Measurements from ENCODE around the gene CTNND2.
A peak's percentile ranks its signal among the peaks of the same experiment; 100 is the strongest.
"Not testable (repeated sequence)": the region's sequence is repeated elsewhere in the genome, so short reads cannot be mapped to it uniquely, and the experiment has no call there.

The CTNND2 gene

DNA sequence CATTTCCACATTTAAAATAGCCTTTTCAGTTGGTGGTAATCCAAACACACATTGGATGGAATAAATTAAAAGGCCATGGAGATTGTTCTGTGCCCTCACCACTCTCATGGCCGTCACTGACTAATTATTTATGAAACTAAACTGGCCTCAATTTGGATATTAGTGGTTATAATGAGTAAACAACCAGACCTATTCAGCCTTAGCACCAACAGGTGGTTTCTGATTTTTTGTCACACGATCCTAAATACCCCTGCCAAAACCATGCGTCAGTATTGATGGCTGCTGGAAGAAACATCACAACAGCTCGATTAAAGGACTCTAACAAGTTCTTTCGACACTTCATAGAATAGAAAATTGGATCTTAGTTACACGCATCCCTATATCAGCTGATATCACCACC is 867.2 kb downstream of the CTNND2 start:
- DNase-seq: no peak
- no peak for ATAC-seq
- peaks cover 5% of the 10 kb centered on the region for H3K27me3 Mint-ChIP-seq
- no peaks in the 10 kb centered on the region for H3K4me1 Mint-ChIP-seq
- no peaks in the 10 kb centered on the region for H3K9me3 Mint-ChIP-seq
- no peak overlapping the region for H3K4me3 Mint-ChIP-seq
- no peak overlapping the region for H3K27ac Mint-ChIP-seq

- H3K27ac Mint-ChIP-seq: no peak overlapping the region
- no peaks in the 10 kb centered on the region for H3K27me3 Mint-ChIP-seq
- no peak overlapping the region for H3K4me3 Mint-ChIP-seq
Measured at GRCh38 chr5:11030671-11031070, 873.6 kb downstream of the CTNND2 start.

GRCh38 chr5:11027660-11028059 is 876.6 kb downstream of the CTNND2 start:
- no peak for ATAC-seq
- DNase-seq: no peak
- peaks cover 8% of the 10 kb centered on the region for H3K27me3 Mint-ChIP-seq
- H3K4me3 Mint-ChIP-seq: no peak overlapping the region
- peaks cover 18 to 21% of the 10 kb centered on the region in 2 donors for H3K9me3 Mint-ChIP-seq
- no peaks in the 10 kb centered on the region for H3K4me1 Mint-ChIP-seq
- H3K27ac Mint-ChIP-seq: no peak overlapping the region

More at GRCh38 chr5:11030671-11031070, 873.6 kb downstream of the CTNND2 start:
- H3K9me3 Mint-ChIP-seq: peaks cover 18 to 21% of the 10 kb centered on the region in 2 donors
- no peaks in the 10 kb centered on the region for H3K4me1 Mint-ChIP-seq
- DNase-seq (no peak), ATAC-seq (no peak)

DNA sequence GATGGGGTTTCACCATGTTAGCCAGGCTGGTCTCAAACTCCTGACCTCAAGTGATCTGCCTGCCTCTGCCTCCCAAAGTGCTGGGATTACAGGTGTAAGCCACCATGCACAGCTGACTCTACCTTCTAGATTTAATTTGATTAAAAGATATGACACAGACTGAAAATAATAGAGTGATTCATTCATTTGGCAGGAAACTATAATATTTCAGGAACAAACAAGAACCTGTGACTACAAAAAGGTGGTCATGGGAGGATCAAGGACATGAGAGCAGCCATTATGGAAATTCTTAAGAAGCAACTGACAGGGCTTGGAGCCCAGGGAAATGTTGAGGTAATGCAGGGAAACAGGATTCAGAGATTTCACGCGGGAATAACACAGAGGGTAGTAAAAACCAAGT is 877.7 kb downstream of the CTNND2 start:
- H3K9me3 Mint-ChIP-seq: peaks cover 18 to 19% of the 10 kb centered on the region in 2 donors
- DNase-seq (no peak), ATAC-seq (no peak)
- H3K27ac Mint-ChIP-seq: peak overlapping the region in 1 of 2 donors; percentile 85
- no peak overlapping the region for H3K4me3 Mint-ChIP-seq
- no peaks in the 10 kb centered on the region for H3K4me1 Mint-ChIP-seq
- peaks cover 8% of the 10 kb centered on the region for H3K27me3 Mint-ChIP-seq

DNA sequence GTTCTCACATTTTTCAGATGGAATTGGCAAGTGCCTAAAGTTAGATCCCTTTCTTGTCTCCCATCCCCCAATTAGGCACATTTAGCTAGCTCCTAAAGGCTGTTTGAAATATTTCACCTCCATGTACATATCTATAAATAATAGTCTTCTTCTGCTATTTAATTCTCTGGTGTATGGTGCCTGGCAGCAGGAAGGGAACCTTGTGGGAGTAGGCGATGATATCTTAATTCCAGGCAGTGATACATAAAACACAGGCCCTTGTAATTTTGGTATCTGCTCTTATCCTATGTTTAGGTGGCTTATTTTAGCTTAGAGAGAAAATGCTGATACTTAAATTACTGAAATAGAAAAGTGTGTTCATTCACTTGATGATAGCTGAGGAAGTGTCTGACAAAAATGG is 880.3 kb downstream of the CTNND2 start:
- H3K4me1 Mint-ChIP-seq: no peaks in the 10 kb centered on the region
- H3K27ac Mint-ChIP-seq: no peak overlapping the region
- ATAC-seq (no peak), DNase-seq (no peak)
- H3K9me3 Mint-ChIP-seq: no peaks in the 10 kb centered on the region
- H3K4me3 Mint-ChIP-seq: no peak overlapping the region
- peaks cover 8% of the 10 kb centered on the region for H3K27me3 Mint-ChIP-seq

DNA sequence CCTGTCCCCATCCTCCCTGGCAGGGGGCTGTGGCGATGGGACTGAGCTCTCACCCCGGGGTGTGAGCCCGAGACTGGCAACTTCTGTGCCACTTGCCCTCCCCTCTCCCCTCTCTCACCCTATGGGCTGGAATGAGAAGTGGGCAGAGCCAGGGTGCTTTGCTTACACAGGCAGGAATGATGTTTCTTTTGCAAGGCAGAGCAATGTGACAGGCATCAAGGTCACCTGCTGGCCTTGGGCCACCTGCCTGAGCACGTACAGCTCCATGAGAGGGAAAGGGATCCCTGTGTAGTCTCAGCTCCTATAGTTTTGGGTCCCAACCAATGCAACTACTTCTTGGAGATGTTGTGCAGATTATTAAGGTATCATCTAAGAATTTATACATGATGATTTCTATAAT is 890.5 kb downstream of the CTNND2 start:
- H3K4me3 Mint-ChIP-seq: no peak overlapping the region
- H3K27ac Mint-ChIP-seq: no peak overlapping the region
- DNase-seq (no peak), ATAC-seq (no peak)
- no peaks in the 10 kb centered on the region for H3K4me1 Mint-ChIP-seq
- no peaks in the 10 kb centered on the region for H3K9me3 Mint-ChIP-seq
- H3K27me3 Mint-ChIP-seq: no peaks in the 10 kb centered on the region

- Mint-ChIP-seq H3K4me1 (no peaks in the 10 kb centered on the region), H3K27me3 (no peaks in the 10 kb centered on the region), H3K4me3 (no peak overlapping the region), H3K27ac (peak overlapping the region in 1 of 2 donors; percentile 49), H3K9me3 (no peaks in the 10 kb centered on the region)
- no peak for DNase-seq
- no peak for ATAC-seq
Measured at GRCh38 chr5:11012295-11012694, 892.0 kb downstream of the CTNND2 start.

DNA sequence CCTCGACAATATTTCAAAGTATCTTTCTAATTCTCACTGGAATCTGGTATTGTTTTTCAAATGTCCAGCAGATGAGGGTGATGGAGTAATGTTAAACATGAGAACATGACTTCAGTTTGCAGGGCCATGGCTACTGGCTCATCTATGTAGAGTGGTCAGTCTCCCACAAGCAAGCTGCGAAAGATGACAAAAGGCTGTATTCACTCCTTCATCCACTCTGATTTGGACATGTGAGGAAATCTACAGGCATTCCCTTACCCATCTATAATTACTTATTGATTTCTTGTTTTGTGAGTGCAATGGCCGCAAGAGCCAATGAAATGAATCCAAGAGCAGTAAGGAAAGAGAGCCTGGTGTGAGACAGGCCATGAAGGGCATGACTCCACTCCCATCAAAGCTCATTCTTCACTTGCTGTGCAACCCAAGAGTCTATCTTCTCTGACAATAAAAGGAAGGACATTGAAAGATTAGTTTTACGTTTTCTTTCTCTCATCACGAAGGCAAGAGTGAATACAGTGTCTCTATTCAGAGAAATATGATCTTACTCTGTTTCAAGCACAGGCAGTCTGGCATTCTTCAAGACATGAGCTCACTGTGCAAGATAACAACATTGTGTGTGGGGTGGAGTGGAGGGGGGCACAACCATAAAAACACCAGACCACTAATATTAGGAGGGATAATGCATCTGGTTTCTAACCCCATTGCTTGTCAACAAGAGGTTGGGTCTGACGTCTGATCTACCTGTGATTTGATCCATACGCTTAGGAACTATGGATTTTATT is 893.6 kb downstream of the CTNND2 start:
- Mint-ChIP-seq H3K27ac (no peak overlapping the region), H3K4me3 (no peak overlapping the region), H3K27me3 (no peaks in the 10 kb centered on the region), H3K4me1 (no peaks in the 10 kb centered on the region), H3K9me3 (no peaks in the 10 kb centered on the region)
- ATAC-seq (no peak), DNase-seq (no peak)

- ATAC-seq (no peak), DNase-seq (no peak)
- H3K27me3 Mint-ChIP-seq: no peaks in the 10 kb centered on the region
- no peak overlapping the region for H3K4me3 Mint-ChIP-seq
- H3K9me3 Mint-ChIP-seq: no peaks in the 10 kb centered on the region
- H3K4me1 Mint-ChIP-seq: no peaks in the 10 kb centered on the region
- no peak overlapping the region for H3K27ac Mint-ChIP-seq
Measured at GRCh38 chr5:11009576-11009975, 894.7 kb downstream of the CTNND2 start.

DNA sequence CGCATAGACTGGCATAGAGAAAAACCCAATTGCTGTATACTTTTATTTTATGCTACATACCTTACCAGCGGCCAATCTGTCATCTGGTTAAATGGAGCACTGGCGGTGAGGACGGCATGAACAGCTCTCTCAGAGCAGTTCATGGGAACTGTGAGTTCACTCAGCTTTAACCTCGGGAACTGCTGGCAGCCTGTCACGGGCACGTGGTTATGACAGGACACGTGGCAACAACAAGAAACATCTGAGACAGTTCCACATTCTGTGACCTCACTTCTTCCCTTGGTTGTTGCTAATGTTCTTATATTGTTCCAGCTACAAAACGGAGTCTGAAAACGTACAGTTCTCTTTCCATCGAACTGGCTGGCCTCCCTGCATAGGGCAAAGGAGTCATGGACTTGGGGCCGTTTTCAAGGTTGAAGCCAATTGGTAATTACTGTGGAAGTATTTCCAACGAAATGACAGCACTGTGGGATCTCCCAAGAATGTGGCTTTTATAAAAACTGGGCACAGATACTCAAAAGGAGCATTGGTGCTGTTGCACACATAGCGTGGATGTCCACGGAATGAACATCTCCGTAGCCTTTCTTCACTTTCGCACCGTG is 896.9 kb downstream of the CTNND2 start:
- DNase-seq: no peak
- no peak for ATAC-seq
- no peaks in the 10 kb centered on the region for H3K4me1 Mint-ChIP-seq
- H3K27me3 Mint-ChIP-seq: no peaks in the 10 kb centered on the region
- no peaks in the 10 kb centered on the region for H3K9me3 Mint-ChIP-seq
- H3K27ac Mint-ChIP-seq: no peak overlapping the region
- no peak overlapping the region for H3K4me3 Mint-ChIP-seq

GRCh38 chr5:11004523-11004922 is 899.7 kb downstream of the CTNND2 start:
- not testable (repeated sequence) for H3K27me3 Mint-ChIP-seq, H3K4me3 Mint-ChIP-seq, ATAC-seq, H3K4me1 Mint-ChIP-seq, H3K9me3 Mint-ChIP-seq, DNase-seq, H3K27ac Mint-ChIP-seq

GRCh38 chr5:11000515-11001353 is 903.5 kb downstream of the CTNND2 start:
- Mint-ChIP-seq H3K27me3 (peaks cover 6% of the 10 kb centered on the region), H3K4me1 (no peaks in the 10 kb centered on the region), H3K4me3 (no peak overlapping the region), H3K27ac (no peak overlapping the region), H3K9me3 (no peaks in the 10 kb centered on the region)
- ATAC-seq: no peak
- no peak for DNase-seq

DNA sequence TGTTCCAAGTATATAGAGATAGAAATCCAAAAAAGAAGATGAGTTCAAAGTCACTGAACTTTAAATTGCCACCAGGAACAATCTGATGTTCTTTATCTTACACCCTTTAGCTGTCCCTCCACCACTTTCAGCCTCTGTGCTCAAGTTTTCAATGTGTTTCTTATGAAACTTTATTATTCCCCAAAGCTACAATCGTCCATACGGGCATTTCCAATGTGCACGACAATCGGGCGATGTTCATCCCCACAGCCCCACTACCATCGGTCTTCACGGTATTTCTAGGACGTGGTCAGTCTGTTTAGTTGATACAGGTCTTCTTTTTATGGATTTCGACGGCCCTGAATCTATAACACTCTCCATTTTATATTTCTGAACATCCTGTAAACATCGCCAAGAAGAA is 904.5 kb downstream of the CTNND2 start:
- no peak for DNase-seq
- no peaks in the 10 kb centered on the region for H3K4me1 Mint-ChIP-seq
- no peak for ATAC-seq
- no peak overlapping the region for H3K27ac Mint-ChIP-seq
- no peak overlapping the region for H3K4me3 Mint-ChIP-seq
- peaks cover 16% of the 10 kb centered on the region for H3K27me3 Mint-ChIP-seq
- no peaks in the 10 kb centered on the region for H3K9me3 Mint-ChIP-seq

DNA sequence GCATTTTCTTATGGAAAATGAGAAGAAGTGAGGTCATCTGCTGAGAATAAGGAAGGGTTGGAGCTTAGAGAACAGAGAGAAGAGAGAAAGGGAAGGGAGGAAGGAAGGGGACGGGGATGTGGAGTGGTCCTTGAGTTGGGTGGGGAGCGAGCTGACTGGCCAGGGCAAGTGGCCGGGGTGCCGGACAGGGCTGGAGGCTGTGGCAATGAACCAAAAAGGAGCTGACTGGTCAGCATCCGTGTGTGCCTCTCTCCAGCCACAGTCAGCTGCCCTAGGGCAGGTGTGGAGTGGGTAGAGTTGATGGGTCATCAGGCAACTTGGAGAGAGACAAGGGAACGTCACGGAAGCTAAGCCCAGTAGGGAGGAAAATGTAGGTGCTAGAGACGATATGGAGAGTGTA is 908.4 kb downstream of the CTNND2 start:
- H3K27me3 Mint-ChIP-seq: peaks cover 23% of the 10 kb centered on the region
- no peaks in the 10 kb centered on the region for H3K9me3 Mint-ChIP-seq
- DNase-seq (no peak), ATAC-seq (no peak)
- no peak overlapping the region for H3K4me3 Mint-ChIP-seq
- no peak overlapping the region for H3K27ac Mint-ChIP-seq
- no peaks in the 10 kb centered on the region for H3K4me1 Mint-ChIP-seq

GRCh38 chr5:10994091-10994986 is 909.9 kb downstream of the CTNND2 start:
- peak; percentile 33 for ATAC-seq
- Mint-ChIP-seq H3K4me3 (no peak overlapping the region), H3K27me3 (peaks cover 32% of the 10 kb centered on the region), H3K9me3 (no peaks in the 10 kb centered on the region), H3K27ac (no peak overlapping the region), H3K4me1 (no peaks in the 10 kb centered on the region)
- DNase-seq: no peak

Measured in stimulated activated naive CD8-positive, alpha-beta T cell treated with anti-CD3 and anti-CD28 coated beads, Interleukin-15, amount 100 ng/mL, for 72 hours (primary cell).